Smooth muscle cell (in vitro differentiated cells): ENCODE measurements around the gene ST3GAL3. TPM values are rescaled to one million over a fixed set of nuclear protein-coding genes. Genes with fewer than 3 reads are reported as not detected.

Source experiments
- DNase-seq: peaks from one replicate; lab custom pipeline; 2025; ENCODE audit not compliant: unreplicated experiment; lab: John Stamatoyannopoulos, UW
- H2AFZ ChIP-seq: fragments of 200-600 bp; sonication (generic); 2 replicates; pipeline ENCODE4 v1.6.0; 2016; ENCODE audit warnings: antibody characterized with exemption, low read depth, mild to moderate bottlenecking
- H3F3A ChIP-seq: fragments of 200-600 bp; sonication (generic); 2 replicates; pipeline ENCODE4 v1.6.0; 2017; ENCODE audit warnings: antibody characterized with exemption, low read depth
- H3K27ac ChIP-seq: fragments of 200-600 bp; sonication (generic); 2 replicates; pipeline ENCODE4 v1.5.1; 2016; ENCODE audit warnings: low read depth, mild to moderate bottlenecking
- H3K27me3 ChIP-seq: fragments of 200-600 bp; sonication (generic); 2 replicates; pipeline ENCODE4 v1.6.1; 2016; ENCODE audit warnings: low read depth, mild to moderate bottlenecking
- H3K36me3 ChIP-seq: fragments of 200-600 bp; sonication (generic); 2 replicates; pipeline ENCODE4 v1.5.1; 2016; ENCODE audit warnings: low read depth
- H3K4me1 ChIP-seq: fragments of 200-600 bp; sonication (generic); 2 replicates; pipeline ENCODE4 v1.5.1; 2016; ENCODE audit warnings: low read depth
- H3K4me2 ChIP-seq: fragments of 200-600 bp; sonication (generic); 2 replicates; pipeline ENCODE4 v1.6.0; 2016; ENCODE audit warnings: mild to moderate bottlenecking
- H3K4me3 ChIP-seq: fragments of 200-600 bp; sonication (generic); 2 replicates; pipeline ENCODE4 v1.5.1; 2016; ENCODE audit warnings: mild to moderate bottlenecking
- H3K79me2 ChIP-seq: fragments of 200-600 bp; sonication (generic); 2 replicates; pipeline ENCODE4 v1.6.0; 2016; ENCODE audit warnings: low read depth, mild to moderate bottlenecking
- H3K9ac ChIP-seq: fragments of 200-600 bp; sonication (generic); 2 replicates; pipeline ENCODE4 v1.6.0; 2016; ENCODE audit warnings: low read depth
- H3K9me3 ChIP-seq: fragments of 200-600 bp; sonication (generic); replicated peaks from 2 replicates; pipeline ENCODE4 v1.5.1; 2016; ENCODE audit warnings: low read depth
- H4K20me1 ChIP-seq: fragments of 200-600 bp; sonication (generic); 2 replicates; pipeline ENCODE4 v1.6.0; 2016; ENCODE audit warnings: low read depth
- CTCF ChIP-seq: fragments of 200-600 bp; sonication (generic); IDR thresholded peaks from 2 replicates; pipeline ENCODE4 v1.5.1; 2017; ENCODE audit warnings: borderline replicate concordance, mild to moderate bottlenecking, antibody characterized with exemption; ENCODE audit not compliant: insufficient read depth, poor library complexity, severe bottlenecking
- WGBS: methylation state at CpG from one replicate; pipeline ENCODE4 v1.1.7; 2016; ENCODE audit warnings: low lambda C conversion rate; 5-methylcytosine and 5-hydroxymethylcytosine counted together
- polyA plus RNA-seq: library from polyadenylated mRNA; unstranded; fragments of >200 nt; fragmentation: Nextera tagmentation; extraction: Ambion mirVana; gene quantifications from 2 replicates; pipeline ENCODE4 v1.2.1, GENCODE V29; 2016
- total RNA-seq: library from RNA; depleted of rRNA; stranded (reverse); fragments of >200 nt; gene quantifications from 2 replicates; pipeline ENCODE4 v1.2.3, GENCODE V29; 2014

ST3GAL3 gene
- total and polyA plus RNA-seq, 2 experiments from 2014 or later: 16.0 to 16.6 TPM

DNA sequence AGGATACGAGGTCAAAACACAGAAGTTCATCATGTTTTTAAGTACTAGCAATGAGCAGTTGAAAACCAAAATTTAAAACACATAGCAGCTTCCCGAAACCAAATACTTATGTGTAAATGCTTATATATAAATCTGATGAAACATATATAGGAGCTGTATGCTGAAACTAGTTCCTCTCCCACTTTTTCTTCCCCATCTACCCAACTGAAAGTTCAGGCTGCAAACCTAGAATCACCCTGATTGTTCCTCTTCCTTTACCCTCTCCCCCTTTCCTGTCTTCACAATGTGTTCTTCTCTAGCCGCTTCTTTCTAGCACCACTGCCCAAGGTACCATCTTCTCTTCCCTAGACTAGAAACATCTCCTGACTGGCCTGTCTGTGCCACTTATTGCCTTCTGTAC, 90.6 kb downstream of the ST3GAL3 start:
- Histone ChIP-seq H3K9ac (no peak overlapping the region), H3K4me1 (peaks cover 5% of the 10 kb centered on the region), H3K27me3 (no peaks in the 10 kb centered on the region), H3K36me3 (no peaks in the 10 kb centered on the region), H2AFZ (no peak overlapping the region), H3F3A (no peaks in the 10 kb centered on the region), H3K9me3 (no peaks in the 10 kb centered on the region), H3K4me3 (no peak overlapping the region), H3K4me2 (no peak overlapping the region), H4K20me1 (no peaks in the 10 kb centered on the region), H3K79me2 (no peaks in the 10 kb centered on the region), H3K27ac (no peak overlapping the region)
- WGBS: 98% methylated on average over 3 of the region's 3 CpGs
- TF ChIP-seq CTCF: no peak
- no peak for DNase-seq

- H4K20me1 ChIP-seq: peaks cover 5% of the 10 kb centered on the region
- H3K27me3 ChIP-seq: no peaks in the 10 kb centered on the region
- no peaks in the 10 kb centered on the region for H3K79me2 ChIP-seq
- H3K9me3 ChIP-seq: no peaks in the 10 kb centered on the region
- H3K9ac ChIP-seq: no peak overlapping the region
- H3K4me1 ChIP-seq: peaks cover 5% of the 10 kb centered on the region
- H2AFZ ChIP-seq: no peak overlapping the region
- H3K36me3 ChIP-seq: no peaks in the 10 kb centered on the region
- no peaks in the 10 kb centered on the region for H3F3A ChIP-seq
- no peak for DNase-seq
- no peak overlapping the region for H3K4me3 ChIP-seq
- no peak overlapping the region for H3K4me2 ChIP-seq
- WGBS: 56% methylated on average over 4 of the region's 4 CpGs
- no peak for TF ChIP-seq CTCF
- peak overlapping the region; percentile 19 for H3K27ac ChIP-seq
Observed at GRCh38 chr1:43799656-43800635, 92.6 kb downstream of the ST3GAL3 start.

GRCh38 chr1:43800771-43801170, 93.4 kb downstream of the ST3GAL3 start:
- Histone ChIP-seq H3K4me1 (peaks cover 5% of the 10 kb centered on the region), H4K20me1 (peaks cover 5% of the 10 kb centered on the region), H3K79me2 (no peaks in the 10 kb centered on the region), H3K9me3 (no peaks in the 10 kb centered on the region), H2AFZ (no peak overlapping the region), H3K27ac (no peak overlapping the region), H3K4me3 (no peak overlapping the region), H3F3A (no peaks in the 10 kb centered on the region), H3K4me2 (no peak overlapping the region), H3K36me3 (no peaks in the 10 kb centered on the region), H3K9ac (no peak overlapping the region), H3K27me3 (no peaks in the 10 kb centered on the region)
- no peak for DNase-seq
- TF ChIP-seq CTCF: no peak
- 96% methylated on average over 3 of the region's 3 CpGs for WGBS
